HEK293 (cell line): ENCODE data around the gene ZNF446.

ENCODE experiments used
- CTCF ChIA-PET: fragments of 350-600 bp; formaldehyde crosslinking; extraction: SDS; loops from one replicate; lab custom pipeline; 2021; ENCODE audit warnings: antibody characterized with exemption; lab: Yijun Ruan, JAX
- POLR2A ChIA-PET: fragments of 300-600 bp; formaldehyde crosslinking; extraction: SDS; loops from one replicate; lab custom pipeline; 2020; ENCODE audit warnings: antibody characterized with exemption, inconsistent platforms; lab: Yijun Ruan, JAX
- H3K27ac ChIP-seq: fragments of 200-500 bp; sonication (Bioruptor generic); 2 replicates; pipeline ENCODE4 v1.5.1; 2014; ENCODE audit warnings: low read depth, low read length, control low read depth, inconsistent platforms; ENCODE audit errors: extremely low read depth
- H3K36me3 ChIP-seq, 2 experiments: fragments of 200-500 bp in 1 of 2; sonication (Bioruptor generic) in 1 of 2; 1 replicate in 1 of 2; 2 replicates in 1 of 2; pipeline ENCODE4 v1.5.1; 2014 to 2017; ENCODE audit warnings: inconsistent platforms in 2 of 2, low read length in 2 of 2; ENCODE audit not compliant: control insufficient read depth in 2 of 2, insufficient read depth in 1 of 2
- H3K4me1 ChIP-seq: fragments of 200-500 bp; sonication (Bioruptor generic); 2 replicates; pipeline ENCODE4 v1.5.1; 2014; ENCODE audit warnings: mild to moderate bottlenecking, low read length, inconsistent platforms; ENCODE audit not compliant: control insufficient read depth, insufficient read depth
- H3K4me3 ChIP-seq: 2 replicates; pipeline ENCODE4 v1.5.1; 2011; ENCODE audit warnings: low read depth, mild to moderate bottlenecking, control low read depth, low read length, moderate library complexity
- H3K9me3 ChIP-seq: fragments of 200-500 bp; sonication (Bioruptor generic); 2 replicates; pipeline ENCODE4 v1.5.1; 2014; ENCODE audit warnings: low read depth, low read length, inconsistent platforms; ENCODE audit not compliant: control insufficient read depth, insufficient read depth
- BCL11B ChIP-seq: fragments of 450-650 bp; formaldehyde crosslinking; IDR thresholded peaks from 2 replicates; pipeline ENCODE4 v1.5.1; 2016; ENCODE audit warnings: low read depth, missing biosample characterization, missing genetic modification characterization
- GLI2 ChIP-seq: fragments of 450-650 bp; formaldehyde crosslinking; IDR thresholded peaks from 2 replicates; pipeline ENCODE4; 2017; ENCODE audit warnings: missing biosample characterization, missing genetic modification characterization, low read depth, borderline replicate concordance
- HOXD13 ChIP-seq: sonication (generic); formaldehyde crosslinking; IDR thresholded peaks from 2 replicates; pipeline ENCODE4 v1.8.0; 2022; ENCODE audit warnings: missing genetic modification reagents, borderline replicate concordance
- YY1 ChIP-seq: fragments of 450-650 bp; formaldehyde crosslinking; IDR thresholded peaks from 2 replicates; pipeline ENCODE4 v1.5.1; 2018; ENCODE audit warnings: missing biosample characterization, missing genetic modification characterization
- ZIC2 ChIP-seq: fragments of 450-650 bp; formaldehyde crosslinking; IDR thresholded peaks from 2 replicates; pipeline ENCODE4 v1.5.1; 2016; ENCODE audit warnings: missing biosample characterization, missing genetic modification characterization
- ZNF132 ChIP-seq: fragments of 450-650 bp; formaldehyde crosslinking; IDR thresholded peaks from 2 replicates; pipeline ENCODE4 v1.5.1; 2017; ENCODE audit warnings: missing biosample characterization, missing genetic modification characterization, borderline replicate concordance
- ZNF175 ChIP-seq: fragments of 450-650 bp; formaldehyde crosslinking; IDR thresholded peaks from 2 replicates; pipeline ENCODE4 v1.5.1; 2016; ENCODE audit warnings: missing biosample characterization, missing genetic modification characterization
- ZNF202 ChIP-seq: fragments of 450-650 bp; formaldehyde crosslinking; IDR thresholded peaks from 2 replicates; pipeline ENCODE4 v1.5.1; 2016; ENCODE audit warnings: missing biosample characterization, missing genetic modification characterization, borderline replicate concordance
- ZNF214 ChIP-seq: fragments of 450-650 bp; formaldehyde crosslinking; IDR thresholded peaks from 2 replicates; pipeline ENCODE4 v1.5.1; 2017; ENCODE audit warnings: missing biosample characterization, mild to moderate bottlenecking, missing genetic modification characterization, borderline replicate concordance
- ZNF248 ChIP-seq: fragments of 450-650 bp; formaldehyde crosslinking; IDR thresholded peaks from 2 replicates; pipeline ENCODE4 v1.5.1; 2017; ENCODE audit warnings: missing biosample characterization, missing genetic modification characterization
- ZNF596 ChIP-seq: fragments of 450-650 bp; IDR thresholded peaks from 2 replicates; pipeline ENCODE4 v1.5.0; 2018; ENCODE audit warnings: missing biosample characterization, mild to moderate bottlenecking, missing genetic modification characterization, moderate library complexity
- ZNF610 ChIP-seq: fragments of 450-650 bp; formaldehyde crosslinking; IDR thresholded peaks from 2 replicates; pipeline ENCODE4 v1.5.1; 2016; ENCODE audit warnings: missing biosample characterization, missing genetic modification characterization, borderline replicate concordance
- ZNF776 ChIP-seq: fragments of 450-650 bp; formaldehyde crosslinking; IDR thresholded peaks from 2 replicates; pipeline ENCODE4 v1.5.0; 2017; ENCODE audit warnings: missing biosample characterization, missing genetic modification characterization, borderline replicate concordance
- ZNF843 ChIP-seq: fragments of 450-650 bp; formaldehyde crosslinking; IDR thresholded peaks from 2 replicates; pipeline ENCODE4 v1.5.1; 2016; ENCODE audit warnings: missing biosample characterization, missing genetic modification characterization
- ZSCAN23 ChIP-seq: fragments of 450-650 bp; formaldehyde crosslinking; IDR thresholded peaks from 2 replicates; pipeline ENCODE4 v1.5.1; 2016; ENCODE audit warnings: missing biosample characterization, missing genetic modification characterization
- TF ChIP-seq, protein P1 (sequence below): fragments of 450-650 bp; formaldehyde crosslinking; IDR thresholded peaks from 2 replicates; pipeline ENCODE4 v1.5.1; 2017; ENCODE audit warnings: missing biosample characterization, missing genetic modification characterization
- TF ChIP-seq, protein P2 (sequence below): fragments of 450-650 bp; formaldehyde crosslinking; IDR thresholded peaks from 2 replicates; pipeline ENCODE4 v1.5.1; 2016; ENCODE audit warnings: missing biosample characterization, missing genetic modification characterization
- TF ChIP-seq, protein P3 (sequence below): fragments of 450-650 bp; formaldehyde crosslinking; IDR thresholded peaks from 2 replicates; pipeline ENCODE4 v1.5.1; 2016; ENCODE audit warnings: missing biosample characterization, missing genetic modification characterization
- TF ChIP-seq, protein P4 (sequence below): fragments of 450-650 bp; formaldehyde crosslinking; IDR thresholded peaks from 2 replicates; pipeline ENCODE4 v1.5.1; 2016; ENCODE audit warnings: missing biosample characterization, missing genetic modification characterization

Gene ZNF446

GRCh38 chr19:58451358-58452101 lies 24.6 kb upstream of the ZNF446 start, which contains the start of gene ZNF324B (continued):
- no peak for TF ChIP-seq ZNF610 (tag by site-specific recombination)

DNA sequence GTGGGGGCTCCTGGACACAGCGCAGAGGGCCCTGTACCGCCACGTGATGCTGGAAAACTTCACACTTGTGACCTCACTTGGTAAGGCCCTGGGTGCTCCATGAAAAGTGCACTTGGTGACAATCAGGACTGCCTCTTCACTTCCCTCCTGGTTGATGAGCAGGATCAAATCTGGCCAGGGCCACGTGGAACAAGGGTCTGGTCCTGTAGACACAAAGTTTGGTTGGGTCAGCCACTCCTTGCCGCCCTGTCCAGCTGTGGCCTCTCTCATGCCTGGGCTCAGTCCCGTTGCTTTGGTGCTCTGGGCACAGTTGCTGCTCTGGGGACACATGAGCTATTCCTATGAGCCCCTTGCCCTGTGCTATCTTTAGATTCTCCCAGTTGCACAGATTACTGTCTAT lies 22.4 kb upstream of the ZNF446 start:
- no peak overlapping the region for H3K4me3 ChIP-seq
- H3K27ac ChIP-seq, result no peak overlapping the region
- ChIA-PET POLR2A (interaction anchor here (1.0 to 1.2 kb wide), 2 partner anchors 9 to 45 kb away, joined by 3 read pairs; partner anchors contain the start of gene ZNF584), CTCF (interaction anchor here (0.6 kb wide), 1 partner anchor 1946 kb away, joined by 4 read pairs; the partner anchor contains the start of gene ZNF471)
- no peaks in the 10 kb centered on the region for H3K9me3 ChIP-seq
- peaks cover 7% of the 10 kb centered on the region; the same call in 1 of the 2 replicates for H3K4me1 ChIP-seq
- peaks cover 12 to 29% of the 10 kb centered on the region in 2 experiments; a peak in 2 of 3 replicates for H3K36me3 ChIP-seq
- TF ChIP-seq YY1 (tag by site-specific recombination) (no peak), ZNF202 (tag by site-specific recombination) (no peak), ZNF175 (tag by site-specific recombination) (no peak), ZSCAN23 (tag by site-specific recombination) (no peak), BCL11B (tag by site-specific recombination) (no peak), ZNF843 (tag by site-specific recombination) (no peak)
- TF ChIP-seq, protein P1, sequence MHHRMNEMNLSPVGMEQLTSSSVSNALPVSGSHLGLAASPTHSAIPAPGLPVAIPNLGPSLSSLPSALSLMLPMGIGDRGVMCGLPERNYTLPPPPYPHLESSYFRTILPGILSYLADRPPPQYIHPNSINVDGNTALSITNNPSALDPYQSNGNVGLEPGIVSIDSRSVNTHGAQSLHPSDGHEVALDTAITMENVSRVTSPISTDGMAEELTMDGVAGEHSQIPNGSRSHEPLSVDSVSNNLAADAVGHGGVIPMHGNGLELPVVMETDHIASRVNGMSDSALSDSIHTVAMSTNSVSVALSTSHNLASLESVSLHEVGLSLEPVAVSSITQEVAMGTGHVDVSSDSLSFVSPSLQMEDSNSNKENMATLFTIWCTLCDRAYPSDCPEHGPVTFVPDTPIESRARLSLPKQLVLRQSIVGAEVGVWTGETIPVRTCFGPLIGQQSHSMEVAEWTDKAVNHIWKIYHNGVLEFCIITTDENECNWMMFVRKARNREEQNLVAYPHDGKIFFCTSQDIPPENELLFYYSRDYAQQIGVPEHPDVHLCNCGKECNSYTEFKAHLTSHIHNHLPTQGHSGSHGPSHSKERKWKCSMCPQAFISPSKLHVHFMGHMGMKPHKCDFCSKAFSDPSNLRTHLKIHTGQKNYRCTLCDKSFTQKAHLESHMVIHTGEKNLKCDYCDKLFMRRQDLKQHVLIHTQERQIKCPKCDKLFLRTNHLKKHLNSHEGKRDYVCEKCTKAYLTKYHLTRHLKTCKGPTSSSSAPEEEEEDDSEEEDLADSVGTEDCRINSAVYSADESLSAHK (tag by site-specific recombination), result no peak
- TF ChIP-seq, protein P2, sequence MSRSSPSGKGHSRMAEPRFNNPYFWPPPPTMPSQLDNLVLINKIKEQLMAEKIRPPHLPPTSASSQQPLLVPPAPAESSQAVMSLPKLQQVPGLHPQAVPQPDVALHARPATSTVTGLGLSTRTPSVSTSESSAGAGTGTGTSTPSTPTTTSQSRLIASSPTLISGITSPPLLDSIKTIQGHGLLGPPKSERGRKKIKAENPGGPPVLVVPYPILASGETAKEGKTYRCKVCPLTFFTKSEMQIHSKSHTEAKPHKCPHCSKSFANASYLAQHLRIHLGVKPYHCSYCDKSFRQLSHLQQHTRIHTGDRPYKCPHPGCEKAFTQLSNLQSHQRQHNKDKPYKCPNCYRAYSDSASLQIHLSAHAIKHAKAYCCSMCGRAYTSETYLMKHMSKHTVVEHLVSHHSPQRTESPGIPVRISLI (tag by site-specific recombination), result no peak

DNA sequence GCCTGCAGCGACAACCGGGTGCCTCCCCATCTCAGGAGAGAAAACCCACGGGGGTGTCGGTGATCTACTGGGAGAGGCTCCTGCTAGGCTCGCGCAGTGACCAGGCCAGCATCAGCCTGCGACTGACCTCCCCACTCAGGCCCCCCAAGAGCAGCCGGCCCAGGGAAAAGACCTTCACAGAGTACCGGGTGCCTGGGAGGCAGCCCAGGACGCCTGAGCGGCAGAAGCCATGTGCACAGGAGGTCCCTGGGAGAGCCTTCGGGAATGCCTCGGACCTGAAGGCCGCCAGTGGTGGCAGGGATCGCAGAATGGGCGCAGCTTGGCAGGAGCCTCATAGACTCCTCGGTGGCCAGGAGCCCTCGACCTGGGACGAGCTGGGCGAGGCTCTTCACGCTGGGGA lies 20.8 kb upstream of the ZNF446 start:
- peaks cover 7% of the 10 kb centered on the region; the same call in 1 of the 2 replicates for H3K4me1 ChIP-seq
- POLR2A ChIA-PET, result no interaction called here

DNA sequence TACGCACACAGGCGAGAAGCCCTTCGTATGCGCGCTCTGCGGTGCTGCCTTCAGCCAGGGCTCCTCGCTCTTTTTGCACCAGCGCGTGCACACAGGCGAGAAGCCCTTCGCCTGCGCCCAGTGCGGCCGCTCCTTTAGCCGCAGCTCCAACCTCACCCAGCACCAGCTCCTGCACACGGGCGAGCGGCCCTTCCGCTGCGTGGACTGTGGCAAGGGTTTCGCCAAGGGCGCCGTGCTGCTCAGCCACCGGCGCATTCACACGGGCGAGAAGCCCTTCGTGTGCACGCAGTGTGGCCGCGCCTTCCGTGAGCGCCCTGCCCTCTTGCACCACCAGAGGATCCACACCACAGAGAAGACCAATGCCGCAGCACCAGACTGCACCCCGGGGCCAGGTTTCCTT lies 20.0 kb upstream of the ZNF446 start:
- POLR2A ChIA-PET, result no interaction called here
- TF ChIP-seq ZNF776, result no peak
- no peak for TF ChIP-seq ZNF596
- TF ChIP-seq, protein P3, sequence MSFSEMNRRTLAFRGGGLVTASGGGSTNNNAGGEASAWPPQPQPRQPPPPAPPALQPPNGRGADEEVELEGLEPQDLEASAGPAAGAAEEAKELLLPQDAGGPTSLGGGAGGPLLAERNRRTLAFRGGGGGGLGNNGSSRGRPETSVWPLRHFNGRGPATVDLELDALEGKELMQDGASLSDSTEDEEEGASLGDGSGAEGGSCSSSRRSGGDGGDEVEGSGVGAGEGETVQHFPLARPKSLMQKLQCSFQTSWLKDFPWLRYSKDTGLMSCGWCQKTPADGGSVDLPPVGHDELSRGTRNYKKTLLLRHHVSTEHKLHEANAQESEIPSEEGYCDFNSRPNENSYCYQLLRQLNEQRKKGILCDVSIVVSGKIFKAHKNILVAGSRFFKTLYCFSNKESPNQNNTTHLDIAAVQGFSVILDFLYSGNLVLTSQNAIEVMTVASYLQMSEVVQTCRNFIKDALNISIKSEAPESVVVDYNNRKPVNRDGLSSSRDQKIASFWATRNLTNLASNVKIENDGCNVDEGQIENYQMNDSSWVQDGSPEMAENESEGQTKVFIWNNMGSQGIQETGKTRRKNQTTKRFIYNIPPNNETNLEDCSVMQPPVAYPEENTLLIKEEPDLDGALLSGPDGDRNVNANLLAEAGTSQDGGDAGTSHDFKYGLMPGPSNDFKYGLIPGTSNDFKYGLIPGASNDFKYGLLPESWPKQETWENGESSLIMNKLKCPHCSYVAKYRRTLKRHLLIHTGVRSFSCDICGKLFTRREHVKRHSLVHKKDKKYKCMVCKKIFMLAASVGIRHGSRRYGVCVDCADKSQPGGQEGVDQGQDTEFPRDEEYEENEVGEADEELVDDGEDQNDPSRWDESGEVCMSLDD (tag by site-specific recombination), result no peak
- TF ChIP-seq ZNF132 (tag by site-specific recombination), result no peak
- no peak for TF ChIP-seq ZNF214 (tag by site-specific recombination)
- TF ChIP-seq HOXD13, result no peak
- TF ChIP-seq ZIC2 (tag by site-specific recombination), result no peak
- no peak for TF ChIP-seq ZNF175 (tag by site-specific recombination)
- TF ChIP-seq, protein P4, sequence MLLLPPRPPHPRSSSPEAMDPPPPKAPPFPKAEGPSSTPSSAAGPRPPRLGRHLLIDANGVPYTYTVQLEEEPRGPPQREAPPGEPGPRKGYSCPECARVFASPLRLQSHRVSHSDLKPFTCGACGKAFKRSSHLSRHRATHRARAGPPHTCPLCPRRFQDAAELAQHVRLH, result no peak
- no peak for TF ChIP-seq ZNF248
- CTCF ChIA-PET, result interaction anchor here (1.1 kb wide), 1 partner anchor 63 kb away, joined by 4 read pairs; no protein-coding TSS in a partner anchor

More for the DNA sequence above, 20.8 kb upstream of the ZNF446 start:
- no peaks in the 10 kb centered on the region for H3K9me3 ChIP-seq
- peaks cover 12 to 29% of the 10 kb centered on the region in 2 experiments for H3K36me3 ChIP-seq
- H3K27ac ChIP-seq, result no peak overlapping the region
- CTCF ChIA-PET, result interaction anchor here (1.1 kb wide), 1 partner anchor 11 kb away, joined by 3 read pairs; no protein-coding TSS in a partner anchor
- no peak for TF ChIP-seq GLI2 (tag by site-specific recombination)
- TF ChIP-seq, all 188 proteins: peak for 0
- H3K4me3 ChIP-seq, result no peak overlapping the region

More for the DNA sequence above, 20.0 kb upstream of the ZNF446 start:
- no peaks in the 10 kb centered on the region for H3K4me1 ChIP-seq
- H3K4me3 ChIP-seq, result no peak overlapping the region
- peaks cover 12 to 29% of the 10 kb centered on the region in 2 experiments for H3K36me3 ChIP-seq
- no peak overlapping the region for H3K27ac ChIP-seq
- H3K9me3 ChIP-seq, result no peaks in the 10 kb centered on the region
